ENCODE data around the gene G6PD.

The G6PD gene

GRCh38 chrX:154486396-154487207 lies 60.0 kb downstream of the G6PD start, which contains the start of gene UBL4A:
Gene UBL4A, minus strand, starts transcription at chrX:154486615. Its CDS starts 31 bp downstream, at chrX:154486584.
- DNase-seq = peak; percentile 24 to 32

- DNase-seq = no peak
Observed at GRCh38 chrX:154486052-154486395, 60.6 kb downstream of the G6PD start.

GRCh38 chrX:154485150-154486051 lies 61.2 kb downstream of the G6PD start:
- DNase-seq = no peak

- DNase-seq = no peak
Observed at GRCh38 chrX:154484255-154485149, 62.1 kb downstream of the G6PD start.

GRCh38 chrX:154483325-154483724 lies 63.3 kb downstream of the G6PD start:
- DNase-seq = no peak

GRCh38 chrX:154482786-154483185 lies 63.9 kb downstream of the G6PD start:
- no peak for DNase-seq

GRCh38 chrX:154481911-154482601 lies 64.6 kb downstream of the G6PD start:
- no peak for DNase-seq
